Measurements from ENCODE around the gene XPOT. TPM values are rescaled to one million over a fixed set of nuclear protein-coding genes. Genes with fewer than 3 reads are reported as not detected.

The XPOT gene
- polyA plus RNA-seq, 1 donor: 37.6 TPM

DNA sequence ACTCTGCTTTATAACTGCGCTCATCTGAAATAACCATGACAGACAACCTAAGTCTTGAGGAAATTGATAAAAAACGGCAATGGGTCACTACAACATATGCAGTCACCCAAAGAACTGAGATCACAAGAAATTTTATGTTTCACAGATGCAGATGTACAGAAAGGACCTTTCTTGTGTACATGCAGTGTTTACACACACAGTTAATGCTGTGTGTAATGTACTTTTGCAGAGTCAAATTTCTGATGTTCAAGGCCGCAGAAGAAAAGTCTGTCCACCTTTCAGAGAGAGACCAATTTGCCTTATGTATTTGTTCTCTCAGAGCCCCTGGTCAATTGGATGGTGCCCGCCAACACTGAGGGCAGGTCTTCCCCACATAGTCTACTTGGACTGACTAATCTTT lies 24.8 kb downstream of the XPOT start:
- no peak for DNase-seq

DNA sequence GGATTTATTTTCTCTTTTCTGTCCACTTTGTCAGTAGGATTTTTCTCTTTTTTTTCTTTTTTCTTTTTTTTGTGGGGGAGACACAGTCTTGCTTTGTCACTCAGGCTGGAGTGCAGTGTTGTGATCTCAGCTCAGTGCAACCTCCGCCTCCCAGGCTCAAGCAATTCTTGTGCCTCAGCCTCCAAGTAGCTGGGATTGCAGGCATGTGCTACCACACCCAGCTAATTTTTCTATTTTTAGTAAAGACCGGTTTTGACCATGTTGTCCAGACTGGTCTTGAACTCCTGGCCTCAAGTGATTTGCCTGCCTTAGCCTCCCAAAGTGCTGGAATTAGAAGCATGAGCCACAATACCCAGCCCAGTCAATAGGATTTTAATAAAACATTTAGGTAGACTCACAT lies 26.7 kb downstream of the XPOT start:
- no peak for DNase-seq

GRCh38 chr12:64431791-64432190 lies 27.6 kb downstream of the XPOT start:
- no peak for DNase-seq

- no peak for DNase-seq
Measured at GRCh38 chr12:64433915-64434314, 29.7 kb downstream of the XPOT start.

GRCh38 chr12:64440100-64440499 lies 35.9 kb downstream of the XPOT start:
- DNase-seq: no peak

DNA sequence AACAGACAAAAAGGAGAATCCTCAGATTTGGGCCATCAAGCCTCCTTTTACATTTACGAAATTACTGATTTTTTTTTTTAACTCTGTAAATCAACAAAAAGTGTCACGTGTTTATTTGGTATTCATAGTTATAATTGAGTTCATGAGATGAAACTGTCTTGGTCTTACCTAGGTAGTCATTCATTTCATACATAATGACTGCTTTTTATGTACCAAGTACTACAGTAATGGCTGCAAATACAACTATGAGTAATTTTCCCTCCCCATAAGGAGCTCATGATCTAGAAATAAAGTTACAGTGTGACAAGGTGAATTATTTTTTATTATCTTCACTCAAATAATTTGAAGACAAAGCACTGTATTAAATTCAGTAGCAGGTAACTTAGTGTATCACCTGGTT lies 41.3 kb downstream of the XPOT start:
- no peak for DNase-seq

DNA sequence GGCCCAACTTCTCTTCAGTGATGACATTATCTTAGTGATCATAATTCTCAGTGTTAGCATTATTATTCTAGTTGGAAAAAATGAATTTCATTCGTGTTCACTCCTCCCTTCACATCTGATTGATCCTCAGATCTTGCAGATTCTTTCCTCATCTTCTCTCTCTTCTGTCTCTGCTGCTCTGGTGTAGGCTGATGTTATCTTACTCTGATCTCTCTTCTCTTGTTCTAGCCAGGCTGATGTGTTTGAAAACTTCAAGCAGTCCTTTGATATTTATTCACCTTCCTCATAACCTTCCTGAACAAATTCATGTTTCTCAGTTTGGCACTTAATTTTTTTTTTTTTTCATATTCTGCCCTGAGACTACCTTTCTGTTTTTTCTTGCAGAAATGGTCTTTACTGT lies 42.1 kb downstream of the XPOT start:
- no peak for DNase-seq

DNA sequence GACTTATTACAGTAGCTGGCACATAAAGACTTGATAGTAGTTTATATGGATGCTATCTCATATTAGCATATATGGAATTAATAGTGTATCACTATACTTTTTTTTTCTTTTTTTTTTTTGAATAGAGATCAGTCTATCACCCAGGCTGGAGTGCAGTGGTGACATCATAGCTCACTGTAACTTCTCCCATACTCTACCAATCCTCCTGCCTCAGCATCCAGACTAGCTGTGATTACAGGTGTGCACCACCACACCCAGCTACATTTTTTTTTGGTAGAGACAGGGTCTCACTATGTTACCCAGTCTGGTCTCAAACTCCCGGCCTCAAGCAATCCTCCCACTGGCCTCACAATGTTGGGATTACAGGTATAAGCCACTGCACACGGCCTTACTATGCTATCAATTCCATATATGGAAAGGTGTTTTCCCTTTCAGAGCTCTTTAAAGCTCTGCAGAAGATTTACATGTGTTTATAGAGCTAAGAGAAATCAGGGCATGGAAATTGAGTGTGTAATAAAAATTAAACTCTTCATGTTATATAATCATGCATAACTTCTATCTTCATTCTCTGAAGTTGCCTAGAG lies 46.0 kb downstream of the XPOT start:
- DNase-seq: no peak

DNA sequence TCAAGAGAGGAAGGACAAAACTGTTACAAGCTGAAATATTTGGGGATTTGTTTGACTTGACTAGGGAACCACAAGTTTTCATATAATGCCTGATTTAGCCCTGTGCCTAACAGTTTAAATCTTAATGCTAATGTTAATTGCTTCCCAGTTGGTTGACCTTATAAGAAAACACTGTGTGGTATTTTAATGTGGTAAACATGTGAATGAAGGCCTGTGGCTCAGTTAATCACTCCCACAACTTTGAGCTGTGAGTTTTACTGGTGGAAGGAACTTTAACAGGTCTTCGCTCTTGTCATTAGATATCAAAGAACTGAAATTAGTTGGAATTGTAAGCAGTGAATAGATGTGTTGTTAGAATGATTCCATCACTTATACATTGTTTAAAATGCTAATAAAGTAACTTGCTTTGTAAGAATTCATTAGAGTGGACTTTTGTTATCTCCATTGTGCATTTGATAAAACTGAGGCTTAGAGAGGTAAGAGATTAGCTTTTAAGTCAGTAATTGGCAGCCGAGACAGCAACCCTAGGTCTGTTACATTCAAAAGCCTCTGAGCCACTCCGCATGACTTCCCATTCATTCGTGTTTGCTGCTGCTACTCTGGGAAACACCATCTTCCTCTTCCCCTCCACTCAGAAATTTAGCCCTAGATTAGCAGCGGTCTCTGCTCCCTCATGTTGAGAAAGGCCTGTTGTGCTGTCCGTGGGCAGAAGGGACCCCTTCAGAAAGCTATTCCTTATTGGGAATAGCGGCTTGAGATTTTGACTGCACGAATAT lies 46.7 kb downstream of the XPOT start:
- no peak for DNase-seq

GRCh38 chr12:64451687-64452558 lies 47.7 kb downstream of the XPOT start, which contains the start of gene TBK1:
Gene TBK1, plus strand, starts transcription at chr12:64452120. Its CDS starts 3,751 bp downstream, at chr12:64455871.
- DNase-seq: peak; percentile 90

- DNase-seq: peak; percentile 40
Measured at GRCh38 chr12:64452559-64453329, 48.6 kb downstream of the XPOT start.

DNA sequence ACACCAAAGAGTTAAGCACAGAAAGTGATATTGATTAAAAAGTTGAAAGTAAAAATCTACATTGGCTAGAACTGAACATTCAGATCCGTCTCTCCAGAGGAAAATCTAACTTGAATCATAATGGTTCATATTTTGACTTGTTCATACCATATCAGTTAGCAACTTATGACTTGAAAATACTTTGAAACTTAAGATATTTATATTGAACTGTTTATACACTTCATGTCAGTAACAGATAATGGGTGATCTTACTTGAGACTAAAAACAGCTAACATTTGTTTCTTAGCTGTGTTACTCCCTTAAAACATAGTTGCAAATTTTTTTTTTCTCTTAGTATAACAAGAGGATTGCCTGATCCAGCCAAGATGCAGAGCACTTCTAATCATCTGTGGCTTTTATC lies 51.3 kb downstream of the XPOT start:
- DNase-seq: no peak

DNA sequence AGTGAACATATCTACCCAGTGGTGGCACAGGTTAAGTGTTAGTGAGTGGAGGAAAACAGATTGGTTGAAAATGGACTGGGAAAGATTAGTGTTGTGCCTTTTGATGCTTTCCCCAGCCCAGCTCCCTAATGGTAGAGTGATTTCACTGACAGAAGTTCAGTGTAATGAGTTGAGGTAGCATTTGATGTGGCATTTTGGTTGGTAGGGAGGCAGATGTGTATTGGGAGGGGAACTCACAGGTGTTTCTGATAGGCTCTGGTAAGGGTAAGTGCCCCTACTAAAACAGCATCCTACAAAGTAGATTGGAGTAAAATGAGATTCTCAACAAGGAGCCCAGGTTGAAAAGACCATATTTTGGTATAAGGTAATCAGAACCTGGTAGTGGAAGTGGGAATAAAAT lies 51.9 kb downstream of the XPOT start:
- no peak for DNase-seq

GRCh38 chr12:64457032-64457431 lies 52.8 kb downstream of the XPOT start:
- no peak for DNase-seq

- DNase-seq: no peak
Measured at GRCh38 chr12:64457466-64457865, 53.3 kb downstream of the XPOT start.

DNA sequence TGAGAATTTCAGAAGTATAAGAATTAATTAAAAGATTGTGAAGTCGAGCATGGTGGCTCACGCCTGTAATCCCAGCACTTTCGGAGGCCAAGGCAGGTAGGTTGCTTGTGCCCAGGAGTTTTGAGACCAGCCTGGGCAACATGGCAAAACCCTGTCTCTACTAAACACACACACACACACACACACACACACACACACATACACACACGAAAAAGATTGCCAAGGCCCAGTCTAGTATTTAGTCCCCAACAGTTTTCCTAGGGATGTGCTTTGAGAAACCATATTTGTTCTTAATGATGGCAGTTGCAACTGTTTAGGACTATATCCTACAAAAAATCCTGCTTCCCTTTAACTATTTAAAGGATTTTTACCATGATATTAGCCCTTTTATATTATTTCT lies 53.7 kb downstream of the XPOT start:
- no peak for DNase-seq

DNA sequence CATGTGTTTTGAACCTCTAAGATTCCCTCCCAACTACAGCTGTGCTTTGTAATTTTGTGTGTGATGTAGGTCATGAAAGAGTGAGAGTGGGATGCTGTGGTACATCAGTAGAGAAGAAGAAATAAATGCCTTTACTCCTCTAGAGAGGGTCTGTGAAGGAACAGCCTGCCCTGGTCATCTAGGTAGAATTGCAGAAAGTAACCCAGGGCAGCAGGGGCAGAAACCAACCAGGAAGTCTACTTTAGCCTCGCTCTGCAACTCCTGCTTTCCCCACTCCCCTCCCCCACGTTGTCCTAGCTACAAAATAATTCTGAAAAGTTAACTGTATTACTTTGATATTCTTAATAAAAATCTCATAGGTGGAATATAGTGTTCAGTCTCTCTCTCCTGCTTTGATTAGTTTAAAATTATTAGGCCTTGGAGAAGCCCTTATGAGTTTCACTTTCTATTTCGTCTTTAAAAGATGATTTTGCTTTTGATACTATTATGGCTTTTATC lies 55.3 kb downstream of the XPOT start:
- no peak for DNase-seq

- no peak for DNase-seq
Measured at GRCh38 chr12:64461634-64462414, 57.6 kb downstream of the XPOT start.

DNA sequence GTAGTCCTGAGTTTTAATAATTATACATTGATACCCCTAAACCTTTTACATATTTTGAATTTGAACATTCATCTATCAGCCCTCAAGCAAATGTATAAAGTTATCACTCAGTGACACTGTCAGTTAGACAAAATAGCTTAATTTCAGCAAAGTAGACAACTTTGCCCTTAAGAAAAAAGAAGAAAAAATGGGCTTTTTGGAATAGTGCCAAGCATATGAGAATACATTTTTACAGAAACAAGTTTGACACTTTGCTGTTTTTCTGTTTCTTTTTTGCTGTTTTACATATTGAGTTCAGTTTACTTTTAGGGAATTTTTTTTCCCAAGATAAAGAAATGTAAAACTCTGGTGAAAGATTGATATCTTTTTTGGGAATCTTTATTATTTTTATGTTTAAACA lies 62.0 kb downstream of the XPOT start:
- no peak for DNase-seq

GRCh38 chr12:64468966-64469365 lies 64.8 kb downstream of the XPOT start:
- no peak for DNase-seq

- DNase-seq: no peak
Measured at GRCh38 chr12:64469455-64470142, 65.4 kb downstream of the XPOT start.
